Measurements from ENCODE around the gene C1orf21. TPM values are rescaled to one million over a fixed set of nuclear protein-coding genes. Genes with fewer than 3 reads are reported as not detected.
"Not testable (repeated sequence)": the region's sequence is repeated elsewhere in the genome, so short reads cannot be mapped to it uniquely, and the experiment has no call there.

C1orf21 gene
- total RNA-seq, 1 donor from 2014 or later, result 5.5 TPM

DNA sequence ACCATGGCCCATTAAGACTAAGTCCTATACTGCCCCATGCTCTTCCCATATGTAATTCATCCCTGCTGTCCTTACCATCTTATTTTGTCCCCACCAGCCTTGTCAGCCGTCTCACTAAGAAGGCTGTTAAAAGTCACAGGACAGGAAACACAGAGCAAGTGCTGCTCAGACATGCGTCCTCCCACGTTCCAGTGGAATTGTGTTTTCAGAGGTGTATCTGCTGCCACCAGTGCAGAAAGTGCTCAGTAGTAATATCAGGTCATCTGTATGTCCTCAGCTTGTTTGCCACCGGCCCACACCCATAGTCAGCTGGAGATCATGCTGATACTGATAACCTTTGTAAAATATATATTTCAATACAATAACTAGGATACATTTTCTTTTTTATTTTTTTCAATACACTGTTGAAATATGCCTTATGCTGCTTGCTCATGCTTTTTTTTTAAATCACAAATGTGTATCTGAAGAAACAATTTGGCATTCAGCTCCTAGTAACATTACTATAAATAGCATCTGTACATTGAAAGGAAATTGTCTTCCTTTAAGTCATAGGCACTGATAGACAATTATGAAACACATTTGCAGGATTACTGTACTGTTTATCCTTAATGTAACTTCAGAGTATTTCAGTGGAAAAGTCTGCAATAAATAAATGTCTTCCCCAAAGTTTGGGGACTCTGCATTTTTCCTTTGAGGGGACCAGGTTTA is 211.0 kb downstream of the C1orf21 start:
- peak in 1 of 2 donors; percentile 5 for DNase-seq (ENCODE audit: low read depth in 2 of 2)

DNA sequence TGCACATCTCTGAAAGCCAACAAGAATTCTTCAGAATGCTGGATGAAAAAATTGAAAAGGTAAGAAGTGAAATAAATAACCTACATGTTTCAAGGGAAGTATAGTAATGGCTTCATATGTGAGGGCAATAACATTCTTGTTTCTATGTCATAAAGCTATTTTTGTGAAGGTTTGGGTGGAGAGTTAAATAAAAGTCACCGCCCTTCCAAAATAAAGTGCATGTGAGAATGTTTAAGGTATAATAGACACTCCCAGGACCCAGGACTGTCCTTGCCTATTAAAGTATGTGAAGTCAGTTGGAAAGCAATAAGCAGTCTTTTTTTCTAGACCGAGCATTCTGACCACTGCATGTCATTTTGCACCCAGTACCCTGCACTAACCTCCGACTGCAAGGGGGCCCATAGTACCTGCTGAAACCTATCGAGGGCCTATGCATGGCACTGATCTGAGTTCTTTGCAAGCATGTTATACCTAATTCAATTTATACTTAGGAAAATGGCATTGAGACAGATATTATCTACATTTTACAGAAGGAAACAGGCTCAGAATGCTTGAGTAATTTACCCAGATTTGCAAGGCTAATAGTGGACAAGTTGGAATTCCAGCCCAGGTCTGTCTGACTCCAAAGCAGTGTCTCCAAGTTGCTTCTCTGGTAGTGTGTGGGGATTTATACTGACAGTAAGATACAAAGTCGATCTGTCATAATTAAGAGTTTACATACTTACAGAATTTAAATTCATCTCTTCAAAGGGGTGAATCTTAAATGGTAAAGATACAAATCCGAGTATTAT is 211.8 kb downstream of the C1orf21 start:
- DNase-seq (ENCODE audit: low read depth in 2 of 2), result no peak

DNA sequence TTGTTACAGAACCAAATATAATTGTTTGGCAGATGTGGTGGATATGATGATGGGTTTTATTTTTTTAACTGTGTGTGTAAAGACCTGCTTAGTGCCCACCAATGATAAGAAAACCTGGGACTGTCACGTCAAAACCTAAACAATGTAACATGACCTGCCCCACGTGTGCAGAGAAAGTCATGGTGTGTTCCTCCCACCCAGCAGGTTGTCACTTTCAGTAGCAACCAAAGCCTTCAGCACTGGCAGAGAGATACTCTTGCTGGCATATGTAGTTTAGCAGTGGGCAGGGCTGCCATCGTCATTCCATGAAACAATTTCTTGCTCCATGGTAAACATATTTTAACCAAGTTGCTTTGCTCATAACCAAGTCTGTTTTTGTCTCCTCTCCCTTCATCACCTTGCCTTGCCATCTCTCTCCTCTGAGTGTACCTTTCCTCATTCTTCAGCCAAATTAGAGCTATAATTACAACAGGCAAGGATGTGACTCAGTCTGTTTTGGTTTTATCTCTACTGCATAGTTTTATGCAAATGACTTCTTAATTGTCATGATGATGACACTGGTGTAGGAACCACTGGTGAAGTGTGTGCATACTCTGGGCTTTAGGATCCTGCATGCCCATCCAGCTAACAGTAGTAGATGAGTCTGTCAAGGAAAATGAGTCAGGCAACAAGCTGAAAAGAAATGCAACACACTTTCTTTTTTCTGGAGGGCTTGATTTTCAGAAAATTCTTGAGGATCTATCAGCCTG is 217.5 kb downstream of the C1orf21 start:
- no peak for DNase-seq (ENCODE audit: low read depth in 2 of 2)

DNA sequence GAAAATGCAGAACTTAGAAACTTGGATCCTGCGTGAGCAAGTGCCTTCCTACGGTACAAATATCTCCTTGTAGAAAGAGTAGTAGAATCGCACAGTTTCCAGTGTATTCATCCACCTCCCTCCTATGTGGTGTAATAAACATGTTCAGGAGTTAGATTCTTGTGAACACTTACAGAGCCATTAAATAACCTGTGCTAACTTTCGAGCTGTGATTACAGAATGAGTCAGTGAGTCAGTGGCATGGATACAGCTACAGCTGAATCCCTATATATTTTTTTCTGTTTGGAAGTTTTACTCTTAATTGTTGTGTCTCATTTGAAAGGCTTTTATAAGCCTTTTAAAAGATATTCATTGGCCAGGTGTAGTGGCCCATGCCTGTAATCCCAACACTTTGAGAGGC is 219.1 kb downstream of the C1orf21 start:
- DNase-seq (ENCODE audit: low read depth in 2 of 2), result no peak

DNA sequence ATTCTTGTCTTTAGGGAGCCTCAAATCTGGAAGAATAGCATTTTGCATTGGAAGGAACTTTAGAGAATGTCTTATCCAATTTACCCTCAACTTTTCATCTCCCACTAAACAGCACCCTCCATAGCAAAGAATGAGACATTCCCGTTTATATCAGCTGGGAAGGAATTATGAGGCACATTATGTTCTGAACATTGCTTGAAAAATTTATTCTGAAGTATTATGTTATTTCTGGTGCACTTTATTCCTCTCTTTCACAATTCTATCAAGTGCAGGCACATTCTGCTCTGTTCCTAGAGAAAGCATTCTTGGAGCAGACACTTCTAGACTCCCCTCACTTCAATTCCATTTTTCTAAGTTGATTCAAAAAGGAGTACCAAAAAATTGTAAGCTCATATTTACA is 220.0 kb downstream of the C1orf21 start:
- no peak for DNase-seq (ENCODE audit: low read depth in 2 of 2)

DNA sequence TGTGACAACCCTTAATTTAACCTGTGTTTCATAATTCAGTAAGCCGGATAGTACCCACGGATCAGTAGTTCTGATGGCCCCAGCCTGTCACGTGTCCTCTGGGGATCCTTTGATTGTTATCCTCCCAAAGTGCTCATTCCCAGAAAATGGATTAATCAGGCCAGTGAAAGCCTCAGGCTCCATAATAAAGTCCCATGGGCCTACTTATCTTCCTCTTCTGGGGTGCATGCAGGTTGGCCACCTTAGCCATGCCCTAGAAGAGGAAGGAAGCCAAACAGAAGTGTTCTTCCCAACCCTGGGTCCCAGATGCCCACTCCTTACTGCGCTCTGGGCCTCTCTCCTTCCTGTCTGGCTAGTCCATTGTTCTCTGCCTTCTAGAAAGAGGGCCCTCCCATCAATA is 221.8 kb downstream of the C1orf21 start:
- DNase-seq (ENCODE audit: low read depth in 2 of 2), result no peak

DNA sequence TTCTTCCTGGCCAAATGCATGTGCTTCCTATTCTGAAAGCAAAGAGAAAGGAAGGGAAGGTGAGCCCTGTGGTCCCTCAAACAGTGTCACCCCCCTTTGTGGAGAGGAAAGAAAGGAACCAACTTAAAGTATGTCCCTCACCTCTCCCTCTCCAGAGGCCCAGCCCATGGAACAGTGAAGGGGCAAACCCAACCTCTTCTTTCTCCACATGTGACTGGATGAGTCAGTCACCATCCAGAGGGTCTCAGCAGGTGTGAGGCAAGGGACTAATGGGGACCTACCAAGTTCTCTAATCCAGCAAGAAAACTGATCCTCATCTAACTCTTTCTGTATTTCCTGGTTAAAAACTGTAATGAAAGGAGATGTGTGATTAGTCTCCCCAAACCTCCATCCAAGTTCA is 222.2 kb downstream of the C1orf21 start:
- no peak for DNase-seq (ENCODE audit: low read depth in 2 of 2)

DNA sequence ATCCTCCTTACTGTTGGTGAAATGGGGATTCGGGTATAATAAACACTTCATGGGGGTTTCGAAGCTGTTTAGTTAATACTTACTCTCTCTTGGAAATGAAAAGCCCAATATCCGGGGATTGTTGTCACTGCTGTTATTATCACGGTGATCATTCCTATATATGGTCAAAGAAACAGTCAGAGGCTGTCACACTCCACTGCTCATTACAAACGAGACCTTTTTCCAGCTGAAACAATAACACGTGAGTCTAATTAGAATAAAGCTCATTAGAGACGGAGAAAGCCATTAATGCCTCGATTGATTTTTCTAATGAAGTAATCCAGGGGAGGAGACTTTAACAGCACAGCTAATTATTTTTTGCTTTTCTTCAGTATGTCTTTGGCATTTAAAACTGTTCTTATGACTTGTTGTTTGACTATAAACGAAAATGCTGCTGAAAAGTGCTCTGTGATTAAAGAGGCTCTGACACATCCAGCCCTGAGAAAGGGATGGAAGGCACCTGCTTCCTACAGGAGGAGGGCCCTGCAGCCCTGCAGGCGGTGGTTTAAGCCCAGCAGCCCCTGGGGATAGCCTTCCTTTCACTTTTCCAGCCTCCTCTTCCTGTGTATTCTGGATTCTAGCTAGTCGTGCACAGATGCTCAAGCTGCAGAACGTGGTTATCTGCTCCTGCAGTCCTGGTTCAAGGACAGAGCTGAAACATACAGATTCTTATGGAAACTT is 224.2 kb downstream of the C1orf21 start:
- DNase-seq (ENCODE audit: low read depth in 2 of 2), result peak; percentile 16 to 20

DNA sequence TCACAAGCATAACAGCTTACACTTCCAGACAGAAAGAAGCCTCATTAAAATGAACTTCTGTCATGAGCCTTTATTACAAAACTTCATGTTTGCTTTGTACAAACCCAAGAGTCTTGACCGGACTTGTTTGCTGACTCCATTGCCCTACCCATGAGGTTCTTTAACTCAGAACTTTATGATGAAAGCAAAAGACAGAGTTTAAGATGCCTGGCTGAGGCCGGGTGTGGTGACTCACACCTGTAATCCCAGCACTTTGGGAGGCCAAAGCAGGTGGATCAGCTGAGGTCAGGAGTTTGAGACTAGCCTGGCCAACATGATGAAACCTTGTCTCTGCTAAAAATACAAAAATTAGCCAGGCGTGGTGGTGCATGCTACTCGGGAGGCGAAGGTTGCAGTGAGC is 225.4 kb downstream of the C1orf21 start:
- DNase-seq (ENCODE audit: low read depth in 2 of 2), result not testable (repeated sequence)

DNA sequence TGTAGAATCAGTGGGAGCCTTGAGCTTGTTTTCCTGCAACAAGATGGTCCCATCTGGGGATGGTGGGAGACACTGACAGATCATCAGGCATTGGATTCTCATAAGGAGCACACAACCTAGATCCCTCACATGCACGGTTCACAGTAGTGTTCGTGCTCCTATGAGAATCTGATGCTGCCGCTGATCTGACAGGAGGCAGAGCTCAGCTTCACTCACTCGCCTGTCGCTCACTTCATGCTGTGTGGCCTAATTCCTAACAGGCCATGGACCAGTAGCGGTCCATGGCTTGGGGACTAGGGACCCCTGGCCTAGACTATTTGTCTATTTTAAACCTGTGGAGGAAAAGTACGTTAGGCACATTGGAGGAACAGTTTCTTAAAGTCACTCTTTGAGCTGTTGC is 227.8 kb downstream of the C1orf21 start:
- no peak for DNase-seq (ENCODE audit: low read depth in 2 of 2)

DNA sequence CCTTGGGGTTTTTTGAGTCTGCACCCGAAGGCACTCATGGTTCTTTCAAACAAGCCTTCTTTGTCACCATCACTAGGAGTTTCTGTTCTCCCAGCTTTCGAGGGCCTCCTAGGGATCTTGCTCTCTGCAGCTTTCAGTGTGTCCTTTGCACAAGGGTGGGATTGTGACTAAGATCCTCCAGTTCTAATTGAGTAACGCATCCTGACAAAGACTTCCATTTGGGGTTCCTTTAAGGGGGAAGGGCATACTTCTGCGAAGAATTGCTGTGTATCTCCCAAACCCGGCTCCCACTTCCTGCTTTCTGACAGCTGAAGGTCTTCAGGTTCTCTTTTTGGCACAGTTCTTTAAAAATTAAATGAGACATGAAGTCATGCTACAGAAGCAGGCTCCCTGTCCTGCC is 228.5 kb downstream of the C1orf21 start:
- no peak for DNase-seq (ENCODE audit: low read depth in 2 of 2)

DNA sequence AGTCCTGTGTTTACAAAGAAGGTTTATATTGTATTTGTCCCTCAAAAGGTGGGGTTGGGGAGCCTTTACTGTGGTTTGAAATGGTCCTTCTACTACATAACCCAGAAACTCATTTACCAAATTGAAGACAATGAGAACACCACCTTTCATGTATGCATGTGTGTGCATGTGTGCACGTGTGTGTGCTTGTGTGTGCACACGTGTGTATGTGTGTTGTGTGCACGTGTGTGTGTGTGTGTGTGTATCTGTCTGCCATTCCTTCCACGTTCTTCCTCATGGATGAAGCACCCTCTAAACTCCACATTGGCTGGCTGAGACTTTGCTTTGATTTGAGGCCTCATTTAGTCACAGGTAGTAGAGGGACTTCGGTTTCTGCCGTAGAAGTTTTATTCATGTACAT is 229.7 kb downstream of the C1orf21 start:
- no peak for DNase-seq (ENCODE audit: low read depth in 2 of 2)

DNA sequence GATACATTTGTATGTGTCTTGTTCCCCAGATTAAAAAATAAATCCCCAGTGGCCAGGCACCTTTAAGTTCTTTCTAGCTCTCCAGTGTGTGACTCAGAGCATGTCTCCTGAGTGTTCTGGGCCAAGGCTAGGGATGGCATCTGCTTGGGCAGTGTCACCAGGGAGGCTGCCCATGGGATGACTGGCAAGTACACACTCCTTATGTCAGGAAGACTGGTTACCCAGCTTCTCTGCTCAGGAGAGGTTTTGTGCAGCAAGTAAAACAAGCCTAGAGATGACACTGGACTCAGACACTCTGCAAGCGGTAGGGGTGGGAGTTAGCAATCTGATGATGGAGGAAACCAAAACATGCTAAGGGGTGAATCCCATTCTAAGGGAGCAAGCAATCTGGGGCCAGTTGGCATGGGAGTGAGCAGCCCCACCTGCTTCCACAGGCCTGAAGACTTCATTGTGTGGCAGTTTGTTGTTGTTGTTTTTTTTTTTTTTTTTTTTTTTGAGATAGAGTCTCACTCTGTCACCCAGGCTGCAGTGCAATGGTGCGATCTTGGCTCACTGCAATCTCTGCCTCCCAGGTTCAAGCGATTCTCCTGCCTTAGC is 230.7 kb downstream of the C1orf21 start:
- no peak for DNase-seq (ENCODE audit: low read depth in 2 of 2)

DNA sequence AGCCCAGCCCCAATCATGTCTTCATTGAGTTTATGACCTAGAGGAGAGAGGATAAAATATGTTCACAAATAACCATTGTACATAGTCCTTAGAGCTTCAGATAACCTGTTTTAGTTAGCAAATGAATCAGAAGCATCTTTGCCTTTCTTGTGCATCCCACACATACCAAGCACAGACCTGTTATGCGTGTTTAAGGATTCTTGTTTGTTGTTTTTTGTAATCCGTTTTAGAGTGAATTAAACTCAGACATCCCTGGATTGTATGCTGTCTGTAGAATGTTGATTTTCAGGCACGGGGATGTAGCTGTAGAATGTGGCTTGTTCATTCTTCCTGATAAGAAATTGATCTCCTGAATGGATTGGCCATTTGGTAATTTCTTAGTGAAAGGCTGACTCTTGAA is 232.0 kb downstream of the C1orf21 start:
- no peak for DNase-seq (ENCODE audit: low read depth in 2 of 2)

DNA sequence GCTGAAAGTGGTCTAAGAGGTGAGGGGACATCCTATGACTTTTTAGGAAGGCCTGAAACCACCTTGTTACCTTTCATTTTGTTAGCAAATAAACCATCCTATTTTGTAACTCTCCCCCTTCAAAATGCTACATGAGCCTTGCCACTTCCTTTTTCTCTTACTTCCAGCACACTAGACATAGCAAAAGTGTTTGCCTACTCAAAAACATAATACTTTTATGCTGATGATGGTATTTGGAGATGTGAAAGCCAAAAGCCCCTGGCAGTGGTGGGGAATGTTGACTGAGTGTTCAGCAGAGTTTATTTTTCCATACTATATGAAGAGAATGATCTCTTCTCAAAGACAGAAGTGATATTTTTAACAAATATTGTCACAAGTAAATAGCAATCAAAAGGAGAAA is 233.6 kb downstream of the C1orf21 start:
- no peak for DNase-seq (ENCODE audit: low read depth in 2 of 2)

DNA sequence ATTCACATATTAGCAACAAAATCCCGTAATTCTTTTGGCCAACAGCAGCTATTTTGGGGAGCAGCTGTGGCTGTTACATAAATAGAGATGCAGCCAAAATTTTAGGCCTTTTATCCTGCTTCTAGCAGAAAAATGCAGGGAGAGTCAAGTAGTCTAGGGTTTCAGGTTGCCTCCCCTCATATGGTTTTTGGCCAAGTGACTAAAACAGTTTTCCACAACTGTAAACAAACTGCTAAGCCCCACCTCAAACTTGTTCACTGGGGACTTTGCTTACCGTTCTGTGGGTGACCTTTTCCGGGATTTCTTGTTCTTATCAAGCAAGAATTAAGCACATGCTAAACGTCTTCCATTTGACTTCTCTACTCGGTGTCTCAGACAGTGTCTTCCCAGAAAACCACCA is 234.4 kb downstream of the C1orf21 start:
- no peak for DNase-seq (ENCODE audit: low read depth in 2 of 2)

DNA sequence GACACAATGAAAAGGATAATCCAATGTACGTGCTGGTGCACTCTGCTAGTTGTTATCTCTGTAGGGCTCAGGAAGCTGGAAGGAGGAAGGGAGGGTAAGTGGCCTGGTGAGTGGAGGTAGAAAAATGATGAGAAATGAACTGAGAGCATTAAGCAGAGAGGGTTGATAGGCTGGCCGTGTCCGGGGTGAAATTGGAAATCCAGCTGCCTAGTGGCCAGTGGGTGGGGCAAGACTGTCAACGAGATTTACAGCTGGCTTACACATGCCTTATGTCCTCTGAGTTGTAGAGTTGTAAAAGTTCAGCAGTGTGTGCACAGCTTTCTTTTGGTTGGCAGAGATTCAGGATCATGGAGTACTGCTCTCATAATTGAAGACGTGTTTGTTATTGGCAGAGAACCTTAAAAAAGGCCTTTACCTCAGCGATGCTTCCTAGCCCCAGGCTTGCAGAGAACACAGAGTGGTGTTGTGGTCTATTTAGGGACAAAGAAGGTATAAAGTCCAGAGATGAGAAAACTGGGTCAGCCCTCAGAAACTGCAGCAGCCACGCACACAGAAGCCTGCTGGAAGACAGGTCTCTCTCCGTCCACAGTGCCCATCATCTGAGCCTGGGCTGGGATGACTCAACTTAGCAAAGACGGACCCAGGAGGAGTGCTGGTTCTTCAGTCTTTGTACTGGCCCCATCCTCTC is 235.5 kb downstream of the C1orf21 start:
- peak in 1 of 2 donors; percentile 17 for DNase-seq (ENCODE audit: low read depth in 2 of 2)

DNA sequence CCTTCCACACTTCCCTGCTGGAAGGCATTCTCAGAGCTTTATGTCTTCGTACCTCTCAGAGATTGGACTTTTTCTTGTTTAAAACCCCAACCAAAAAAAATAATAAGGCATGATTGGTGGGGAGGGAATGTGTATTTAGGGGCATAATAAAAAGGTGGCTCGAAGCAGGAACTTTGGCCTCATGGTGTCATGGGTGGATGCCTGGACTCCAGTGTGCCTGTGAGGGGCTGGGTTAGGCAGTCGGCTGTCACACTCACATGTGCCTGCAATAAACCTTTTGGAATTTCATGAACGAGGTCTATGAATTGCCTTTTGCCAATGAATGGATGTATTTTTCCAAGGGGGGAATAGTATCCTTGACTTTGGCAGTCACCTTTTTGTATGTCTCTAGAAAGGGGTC is 236.6 kb downstream of the C1orf21 start:
- DNase-seq (ENCODE audit: low read depth in 2 of 2), result no peak

DNA sequence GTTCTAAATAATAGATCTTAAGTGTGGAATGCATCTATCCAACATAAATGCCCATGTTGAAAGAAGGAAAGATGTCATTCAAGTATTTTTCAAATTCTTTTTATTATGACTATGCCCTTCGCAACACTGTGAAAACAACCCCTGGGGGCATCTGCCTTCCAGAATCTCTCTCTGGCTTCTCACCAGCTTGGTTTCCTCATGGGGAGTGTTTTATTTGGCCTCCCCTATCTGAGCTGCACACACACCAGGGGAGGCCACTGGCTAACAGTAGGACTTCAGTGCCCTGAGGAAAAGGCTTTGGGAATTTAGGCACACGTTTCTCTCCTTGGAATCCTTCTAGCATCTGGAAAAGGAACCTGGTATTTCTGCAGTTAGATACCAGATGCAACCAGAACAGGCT is 237.2 kb downstream of the C1orf21 start:
- DNase-seq (ENCODE audit: low read depth in 2 of 2), result no peak

DNA sequence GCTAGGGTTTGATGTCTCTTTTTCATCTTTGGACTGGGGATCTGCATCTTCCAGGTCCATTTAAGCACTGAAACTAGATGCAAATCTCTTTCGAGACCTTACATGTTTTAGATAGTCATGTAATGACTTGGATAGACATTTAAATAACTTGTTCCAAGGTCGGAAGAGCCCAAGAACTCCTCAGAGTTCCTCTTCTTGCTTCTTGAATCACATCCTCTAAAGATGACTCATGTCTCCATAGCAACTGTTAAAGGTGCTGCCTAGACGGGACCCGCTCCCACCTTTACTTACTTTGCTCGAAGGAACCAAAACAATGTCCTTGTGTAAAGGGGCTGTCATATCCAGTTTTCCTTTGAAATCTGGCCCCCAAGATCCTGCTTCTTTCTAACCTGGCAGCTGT is 237.8 kb downstream of the C1orf21 start:
- no peak for DNase-seq (ENCODE audit: low read depth in 2 of 2)

DNA sequence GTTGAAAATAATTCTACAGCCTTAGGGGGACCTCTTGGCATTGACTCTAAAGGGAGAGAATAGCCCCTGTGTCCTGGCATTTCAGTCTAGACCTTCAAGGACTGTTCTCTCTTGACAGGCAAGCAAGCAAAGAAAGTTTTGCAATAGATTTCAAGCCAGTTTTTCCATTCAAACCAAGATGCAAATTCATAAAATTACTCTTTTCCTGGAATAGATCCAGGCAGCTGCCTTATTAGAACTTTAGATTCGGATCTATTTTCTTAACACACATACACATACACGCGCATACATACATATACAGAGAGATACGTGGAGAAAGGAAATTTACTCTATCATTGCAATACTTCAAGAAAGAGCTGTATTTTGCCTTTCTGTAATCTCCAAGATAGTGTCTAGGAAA is 238.4 kb downstream of the C1orf21 start:
- DNase-seq (ENCODE audit: low read depth in 2 of 2), result no peak
